ENCODE data around the gene JSRP1.

Gene JSRP1

DNA sequence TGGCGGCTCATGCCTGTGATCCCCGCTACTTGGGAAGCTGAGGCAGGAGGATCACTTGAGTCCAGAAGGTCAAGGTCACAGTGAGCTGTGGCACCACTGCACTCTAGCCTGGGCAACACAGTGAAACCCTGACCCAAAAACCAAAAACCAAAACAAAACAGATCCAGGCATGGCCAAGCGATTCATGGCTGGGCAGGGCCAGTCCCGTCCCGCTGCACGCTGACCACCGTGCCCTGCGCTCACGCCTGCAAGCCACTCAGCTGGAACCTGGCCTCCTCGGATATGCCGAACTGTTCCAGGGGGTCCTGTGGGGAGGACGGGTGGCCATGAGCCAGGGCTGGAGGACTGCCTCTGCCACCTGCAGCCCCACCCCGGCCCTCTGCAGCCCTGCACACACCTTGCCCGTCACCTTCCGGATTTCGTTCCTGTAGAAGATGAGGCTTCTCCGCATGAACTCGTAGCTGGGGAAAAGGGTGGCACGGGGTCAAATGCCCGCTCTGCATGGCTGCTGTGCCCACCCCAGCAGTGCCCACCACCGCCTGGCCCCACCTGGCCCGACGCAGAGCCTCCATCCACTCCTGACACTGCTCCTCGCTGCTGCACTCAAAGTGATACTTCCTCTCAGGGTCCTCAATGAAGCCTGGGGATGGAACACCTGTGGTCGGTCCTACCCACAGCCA lies 22.5 kb downstream of the JSRP1 start:
- H3K27ac ChIP-seq (ENCODE audit: low read depth, low read length), result no peak overlapping the region
- H3K36me3 ChIP-seq (ENCODE audit: control insufficient read depth in 5 of 5, insufficient read depth in 5 of 5, low read length in 5 of 5), result peaks cover 0 to 53% (median 34%) of the 10 kb centered on the region in 5 donors
- no peaks in the 10 kb centered on the region for H3K9me3 ChIP-seq (ENCODE audit: control insufficient read depth in 5 of 5, low read length in 5 of 5)
- peaks cover 5 to 56% (median 43%) of the 10 kb centered on the region in 5 donors for H3K4me1 ChIP-seq (ENCODE audit: control insufficient read depth in 5 of 5, insufficient read depth in 5 of 5, low read length in 5 of 5)
- no peak overlapping the region for H3K9ac ChIP-seq (ENCODE audit: low read length in 5 of 5)
- no peak overlapping the region for H3K4me3 ChIP-seq (ENCODE audit: low read depth in 1 of 5, low read length in 5 of 5)
- no peaks in the 10 kb centered on the region for H3K27me3 ChIP-seq (ENCODE audit: control insufficient read depth in 5 of 5, insufficient read depth in 4 of 5, low read length in 5 of 5)

DNA sequence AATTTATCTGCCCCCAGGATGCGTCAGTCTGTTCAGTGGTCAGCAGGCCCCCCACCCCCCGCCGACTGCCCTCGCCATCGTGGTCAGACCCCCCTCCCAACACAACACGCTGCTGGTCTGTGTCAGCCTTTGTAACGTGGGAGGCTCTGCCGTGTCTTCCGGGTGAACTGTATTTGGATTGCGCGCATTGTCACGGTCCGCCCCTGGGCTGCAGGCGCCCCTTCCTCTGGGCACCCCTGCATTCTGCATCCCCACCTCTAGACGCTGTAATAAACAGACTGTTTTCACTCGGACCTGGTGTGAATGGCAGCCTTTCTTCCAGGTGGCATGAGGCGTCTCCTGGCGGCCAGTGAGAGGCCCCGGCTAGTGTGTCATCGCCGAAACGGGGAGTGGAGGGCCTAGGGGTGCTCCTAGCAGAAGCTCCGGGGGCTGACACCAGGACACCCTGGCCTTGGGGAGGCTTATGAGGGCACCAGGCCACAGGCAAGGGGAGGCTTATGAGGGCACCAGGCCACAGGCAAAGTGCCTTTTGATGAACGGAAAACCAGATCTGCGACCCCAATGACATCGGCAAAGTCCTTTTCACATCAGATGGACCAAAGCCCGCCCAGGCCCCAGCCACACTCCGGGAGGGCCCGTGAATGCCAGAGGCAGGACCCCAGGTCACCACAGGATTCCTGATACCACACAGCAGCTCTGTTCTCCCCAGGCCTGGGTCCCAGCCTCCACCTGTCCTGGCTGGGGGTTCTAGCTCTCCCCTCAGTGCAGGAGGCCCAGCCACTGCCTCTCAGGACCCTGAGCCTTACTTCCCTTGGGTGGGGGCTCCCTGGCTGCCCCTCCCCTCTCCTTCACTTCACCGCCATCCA lies 23.7 kb downstream of the JSRP1 start:
- peaks cover 0 to 62% (median 40%) of the 10 kb centered on the region in 5 donors for H3K36me3 ChIP-seq (ENCODE audit: control insufficient read depth in 5 of 5, insufficient read depth in 5 of 5, low read length in 5 of 5)

DNA sequence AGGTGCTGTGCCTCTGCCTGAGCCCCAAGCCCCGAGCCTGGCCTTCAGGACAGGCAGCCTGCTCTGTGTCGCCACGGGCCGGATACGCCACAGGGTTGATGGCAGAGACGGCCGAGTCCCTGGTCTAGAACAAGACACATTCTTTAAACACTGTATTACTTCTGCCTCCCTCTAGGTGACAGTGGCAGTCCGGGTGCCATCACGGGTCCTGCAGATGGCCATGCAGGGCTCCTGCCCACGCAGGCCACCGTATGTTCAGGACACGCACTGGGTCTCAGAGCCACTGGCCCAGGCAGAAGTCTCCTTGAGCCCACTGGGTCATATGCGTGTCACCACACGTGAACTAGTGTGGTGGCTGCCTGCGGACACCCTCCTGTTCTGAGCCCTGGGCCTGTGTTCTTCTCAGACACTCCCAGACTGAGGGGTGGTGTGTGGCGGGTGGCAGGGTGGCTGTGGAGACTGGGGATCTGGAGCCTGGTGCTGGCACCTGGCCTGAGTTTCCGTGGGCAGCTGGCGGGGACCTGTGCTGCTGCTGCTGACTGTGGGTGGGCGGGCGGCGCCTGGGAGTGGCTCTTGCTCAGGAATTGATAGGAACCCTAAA lies 24.5 kb downstream of the JSRP1 start:
- H3K27ac ChIP-seq (ENCODE audit: low read depth, low read length), result no peak overlapping the region
- no peak overlapping the region for H3K9ac ChIP-seq (ENCODE audit: low read length in 5 of 5)
- no peak overlapping the region for H3K4me3 ChIP-seq (ENCODE audit: low read depth in 1 of 5, low read length in 5 of 5)
- H3K9me3 ChIP-seq (ENCODE audit: control insufficient read depth in 5 of 5, low read length in 5 of 5), result no peaks in the 10 kb centered on the region
- peaks cover 1 to 46% (median 32%) of the 10 kb centered on the region in 5 donors for H3K4me1 ChIP-seq (ENCODE audit: control insufficient read depth in 5 of 5, insufficient read depth in 5 of 5, low read length in 5 of 5)
- peaks cover 0 to 67% (median 45%) of the 10 kb centered on the region in 5 donors for H3K36me3 ChIP-seq (ENCODE audit: control insufficient read depth in 5 of 5, insufficient read depth in 5 of 5, low read length in 5 of 5)
- no peaks in the 10 kb centered on the region for H3K27me3 ChIP-seq (ENCODE audit: control insufficient read depth in 5 of 5, insufficient read depth in 4 of 5, low read length in 5 of 5)

More for the DNA sequence above, 23.7 kb downstream of the JSRP1 start:
- Histone ChIP-seq H3K4me3 (ENCODE audit: low read depth in 1 of 5, low read length in 5 of 5) (no peak overlapping the region), H3K27me3 (ENCODE audit: control insufficient read depth in 5 of 5, insufficient read depth in 4 of 5, low read length in 5 of 5) (no peaks in the 10 kb centered on the region), H3K9ac (ENCODE audit: low read length in 5 of 5) (no peak overlapping the region), H3K4me1 (ENCODE audit: control insufficient read depth in 5 of 5, insufficient read depth in 5 of 5, low read length in 5 of 5) (peaks cover 3 to 52% (median 40%) of the 10 kb centered on the region in 5 donors), H3K27ac (ENCODE audit: low read depth, low read length) (no peak overlapping the region), H3K9me3 (ENCODE audit: control insufficient read depth in 5 of 5, low read length in 5 of 5) (no peaks in the 10 kb centered on the region)

- Histone ChIP-seq H3K9ac (ENCODE audit: low read length in 5 of 5) (no peak overlapping the region), H3K4me1 (ENCODE audit: control insufficient read depth in 5 of 5, insufficient read depth in 5 of 5, low read length in 5 of 5) (peaks cover 1 to 44% (median 31%) of the 10 kb centered on the region in 5 donors), H3K27me3 (ENCODE audit: control insufficient read depth in 5 of 5, insufficient read depth in 4 of 5, low read length in 5 of 5) (no peaks in the 10 kb centered on the region), H3K4me3 (ENCODE audit: low read depth in 1 of 5, low read length in 5 of 5) (no peak overlapping the region), H3K9me3 (ENCODE audit: control insufficient read depth in 5 of 5, low read length in 5 of 5) (no peaks in the 10 kb centered on the region), H3K36me3 (ENCODE audit: control insufficient read depth in 5 of 5, insufficient read depth in 5 of 5, low read length in 5 of 5) (peaks cover 0 to 75% (median 53%) of the 10 kb centered on the region in 5 donors), H3K27ac (ENCODE audit: low read depth, low read length) (no peak overlapping the region)
Observed at GRCh38 chr19:2230807-2231533, 25.2 kb downstream of the JSRP1 start.

DNA sequence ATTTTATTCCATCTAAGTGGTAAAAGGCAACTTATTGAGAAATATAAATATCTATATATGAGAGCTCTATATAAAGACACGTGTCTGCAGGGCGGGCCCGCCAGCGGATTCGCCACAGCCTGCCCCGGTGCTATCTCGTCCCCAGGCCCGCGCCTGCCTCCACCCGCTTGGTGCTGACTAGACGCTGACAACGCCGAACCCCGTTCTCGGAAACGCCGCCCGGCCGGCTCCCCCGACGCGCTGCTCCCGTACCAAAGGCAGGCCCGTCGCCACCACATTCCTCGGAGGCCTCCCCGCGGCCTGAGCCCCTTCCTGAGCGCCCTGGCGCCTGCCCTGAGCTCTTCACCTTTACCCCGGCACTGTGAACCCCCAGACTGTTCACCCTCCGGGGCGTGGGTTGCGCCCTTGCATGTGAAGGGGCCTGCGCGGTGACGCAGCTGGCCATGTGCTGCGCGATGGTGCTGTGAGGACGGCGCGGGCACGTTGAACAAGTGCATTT lies 26.1 kb downstream of the JSRP1 start:
- Histone ChIP-seq H3K27ac (ENCODE audit: low read depth, low read length) (no peak overlapping the region), H3K27me3 (ENCODE audit: control insufficient read depth in 5 of 5, insufficient read depth in 4 of 5, low read length in 5 of 5) (no peaks in the 10 kb centered on the region), H3K36me3 (ENCODE audit: control insufficient read depth in 5 of 5, insufficient read depth in 5 of 5, low read length in 5 of 5) (peaks cover 0 to 83% (median 61%) of the 10 kb centered on the region in 5 donors), H3K9ac (ENCODE audit: low read length in 5 of 5) (no peak overlapping the region), H3K4me1 (ENCODE audit: control insufficient read depth in 5 of 5, insufficient read depth in 5 of 5, low read length in 5 of 5) (peaks cover 1 to 43% (median 26%) of the 10 kb centered on the region in 5 donors), H3K4me3 (ENCODE audit: low read depth in 1 of 5, low read length in 5 of 5) (no peak overlapping the region), H3K9me3 (ENCODE audit: control insufficient read depth in 5 of 5, low read length in 5 of 5) (no peaks in the 10 kb centered on the region)

- Histone ChIP-seq H3K36me3 (ENCODE audit: control insufficient read depth in 5 of 5, insufficient read depth in 5 of 5, low read length in 5 of 5) (peaks cover 0 to 91% (median 68%) of the 10 kb centered on the region in 5 donors), H3K27ac (ENCODE audit: low read depth, low read length) (no peak overlapping the region), H3K27me3 (ENCODE audit: control insufficient read depth in 5 of 5, insufficient read depth in 4 of 5, low read length in 5 of 5) (no peaks in the 10 kb centered on the region), H3K9me3 (ENCODE audit: control insufficient read depth in 5 of 5, low read length in 5 of 5) (no peaks in the 10 kb centered on the region), H3K4me3 (ENCODE audit: low read depth in 1 of 5, low read length in 5 of 5) (no peak overlapping the region), H3K4me1 (ENCODE audit: control insufficient read depth in 5 of 5, insufficient read depth in 5 of 5, low read length in 5 of 5) (peaks cover 1 to 43% (median 29%) of the 10 kb centered on the region in 5 donors), H3K9ac (ENCODE audit: low read length in 5 of 5) (no peak overlapping the region)
Observed at GRCh38 chr19:2229103-2230032, 26.8 kb downstream of the JSRP1 start.

DNA sequence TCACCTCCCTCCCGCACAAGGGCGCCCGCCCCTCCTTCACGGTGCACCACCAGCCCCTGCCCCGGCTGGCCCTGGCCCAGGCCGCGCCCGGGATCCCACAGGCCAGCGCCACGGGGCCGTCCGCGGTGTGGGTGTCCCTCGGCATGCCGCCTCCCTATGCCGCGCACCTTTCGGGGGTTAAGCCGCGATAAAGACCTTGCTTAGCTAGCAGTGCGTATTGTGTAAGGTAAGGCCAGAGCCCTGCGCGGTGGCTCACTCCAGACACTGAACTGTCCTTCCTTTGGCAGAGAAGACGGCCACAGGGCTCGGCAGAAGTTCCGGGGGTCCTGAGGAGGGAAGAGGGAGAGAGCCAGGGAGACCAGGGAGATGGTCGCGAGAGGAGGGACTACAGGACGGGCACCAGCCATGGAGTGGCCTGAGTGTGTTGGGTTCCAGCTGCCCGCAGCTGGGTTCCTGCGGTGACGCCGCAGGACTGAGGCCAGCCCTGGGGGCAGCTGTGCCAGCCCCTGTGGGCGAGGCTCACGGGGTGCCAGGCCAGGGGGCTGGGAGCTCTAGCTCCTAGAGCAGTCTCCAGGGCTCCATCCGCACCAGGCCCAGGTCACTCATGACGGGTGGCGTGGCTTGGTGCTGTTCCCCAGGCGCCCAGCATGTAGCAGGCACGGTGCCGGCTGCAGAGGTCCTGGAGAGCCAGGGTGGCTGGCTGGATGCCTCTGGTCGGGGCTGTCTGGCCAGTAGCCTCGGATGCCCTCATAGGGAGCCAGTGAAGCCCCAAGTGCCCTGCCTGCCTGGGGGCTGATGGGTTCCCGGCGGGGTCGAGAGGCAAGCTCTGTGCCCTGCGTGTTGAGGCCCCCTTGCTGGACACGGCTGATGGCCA lies 27.8 kb downstream of the JSRP1 start:
- Histone ChIP-seq H3K27me3 (ENCODE audit: control insufficient read depth in 5 of 5, insufficient read depth in 4 of 5, low read length in 5 of 5) (no peaks in the 10 kb centered on the region), H3K27ac (ENCODE audit: low read depth, low read length) (no peak overlapping the region), H3K9me3 (ENCODE audit: control insufficient read depth in 5 of 5, low read length in 5 of 5) (no peaks in the 10 kb centered on the region), H3K36me3 (ENCODE audit: control insufficient read depth in 5 of 5, insufficient read depth in 5 of 5, low read length in 5 of 5) (peaks cover 0 to 90% (median 71%) of the 10 kb centered on the region in 5 donors), H3K4me1 (ENCODE audit: control insufficient read depth in 5 of 5, insufficient read depth in 5 of 5, low read length in 5 of 5) (peaks cover 1 to 40% (median 29%) of the 10 kb centered on the region in 5 donors), H3K4me3 (ENCODE audit: low read depth in 1 of 5, low read length in 5 of 5) (no peak overlapping the region), H3K9ac (ENCODE audit: low read length in 5 of 5) (no peak overlapping the region)

GRCh38 chr19:2227415-2228156 lies 28.6 kb downstream of the JSRP1 start:
- H3K4me1 ChIP-seq (ENCODE audit: control insufficient read depth in 5 of 5, insufficient read depth in 5 of 5, low read length in 5 of 5), result peaks cover 1 to 40% (median 29%) of the 10 kb centered on the region in 5 donors

More at GRCh38 chr19:2227415-2228156, 28.6 kb downstream of the JSRP1 start:
- H3K9me3 ChIP-seq (ENCODE audit: control insufficient read depth in 5 of 5, low read length in 5 of 5), result no peaks in the 10 kb centered on the region
- no peaks in the 10 kb centered on the region for H3K27me3 ChIP-seq (ENCODE audit: control insufficient read depth in 5 of 5, insufficient read depth in 4 of 5, low read length in 5 of 5)
- H3K27ac ChIP-seq (ENCODE audit: low read depth, low read length), result no peak overlapping the region
- H3K4me3 ChIP-seq (ENCODE audit: low read depth in 1 of 5, low read length in 5 of 5), result no peak overlapping the region
- no peak overlapping the region for H3K9ac ChIP-seq (ENCODE audit: low read length in 5 of 5)
- H3K36me3 ChIP-seq (ENCODE audit: control insufficient read depth in 5 of 5, insufficient read depth in 5 of 5, low read length in 5 of 5), result peaks cover 0 to 89% (median 67%) of the 10 kb centered on the region in 5 donors
